ENCODE data around the gene GIGYF2.
"Not testable (repeated sequence)": the region's sequence is repeated elsewhere in the genome, so short reads cannot be mapped to it uniquely, and the experiment has no call there.

GIGYF2 gene

GRCh38 chr2:232842689-232843088 lies 145.6 kb downstream of the GIGYF2 start:
- TF ChIP-seq CTCF (IDR thresholded peaks at IDR 0.05; ENCODE audit: insufficient read depth, missing control alignments): no peak
- DNase-seq (ENCODE audit: insufficient read length, low spot score) (no peak), FAIRE-seq (no peak)

- DNase-seq (ENCODE audit: insufficient read length, low spot score) (no peak), FAIRE-seq (no peak)
- TF ChIP-seq CTCF (IDR thresholded peaks at IDR 0.05; ENCODE audit: insufficient read depth, missing control alignments): no peak
Observed at GRCh38 chr2:232843834-232844233, 146.7 kb downstream of the GIGYF2 start.

GRCh38 chr2:232846055-232846454 lies 148.9 kb downstream of the GIGYF2 start:
- DNase-seq (ENCODE audit: insufficient read length, low spot score) (no peak), FAIRE-seq (no peak)
- no peak for TF ChIP-seq CTCF (IDR thresholded peaks at IDR 0.05; ENCODE audit: insufficient read depth, missing control alignments)

GRCh38 chr2:232850039-232850438 lies 152.9 kb downstream of the GIGYF2 start:
- FAIRE-seq: no peak
- DNase-seq (ENCODE audit: insufficient read length, low spot score): no peak
- TF ChIP-seq CTCF (IDR thresholded peaks at IDR 0.05; ENCODE audit: insufficient read depth, missing control alignments): no peak

- not testable (repeated sequence) for DNase-seq (ENCODE audit: insufficient read length, low spot score); FAIRE-seq
Observed at GRCh38 chr2:232852081-232852480, 154.9 kb downstream of the GIGYF2 start.

GRCh38 chr2:232852676-232853075 lies 155.5 kb downstream of the GIGYF2 start:
- no peak for FAIRE-seq
- no peak for DNase-seq (ENCODE audit: insufficient read length, low spot score)
- no peak for TF ChIP-seq CTCF (IDR thresholded peaks at IDR 0.05; ENCODE audit: insufficient read depth, missing control alignments)

GRCh38 chr2:232854082-232854481 lies 157.0 kb downstream of the GIGYF2 start:
- no peak for DNase-seq (ENCODE audit: insufficient read length, low spot score)
- no peak for FAIRE-seq
- TF ChIP-seq CTCF (IDR thresholded peaks at IDR 0.05; ENCODE audit: insufficient read depth, missing control alignments): no peak

- TF ChIP-seq CTCF (IDR thresholded peaks at IDR 0.05; ENCODE audit: insufficient read depth, missing control alignments): no peak
- FAIRE-seq (no peak), DNase-seq (ENCODE audit: insufficient read length, low spot score) (no peak)
Observed at GRCh38 chr2:232857158-232857563, 160.0 kb downstream of the GIGYF2 start.

All from D721Med (cell line).